GM19023 (cell line): Measurements from ENCODE around the gene CD99.

Experiments used
- ATAC-seq: cut with Tn5 transposase; IDR thresholded peaks from one replicate; pipeline ENCODE4 v1.9.1; 2021; ENCODE audit warnings: mild to moderate bottlenecking, moderate library complexity; ENCODE audit not compliant: unreplicated experiment

Gene CD99

GRCh38 chrX:2697741-2698299 lies 6.7 kb downstream of the CD99 start:
- no peak for ATAC-seq

- ATAC-seq: no peak
These were observed 7.5 kb downstream of the CD99 start for GRCh38 chrX:2698604-2699003.

- no peak for ATAC-seq
These were observed 8.9 kb downstream of the CD99 start for GRCh38 chrX:2699959-2700358.

GRCh38 chrX:2700405-2701320 lies 9.6 kb downstream of the CD99 start:
- ATAC-seq: no peak

GRCh38 chrX:2701600-2701999 lies 10.5 kb downstream of the CD99 start:
- no peak for ATAC-seq

GRCh38 chrX:2703991-2704369 lies 12.9 kb downstream of the CD99 start:
- ATAC-seq: no peak

- ATAC-seq: no peak
These were observed 14.1 kb downstream of the CD99 start for GRCh38 chrX:2705046-2705832.

- peak; percentile 90 for ATAC-seq
These were observed 16.3 kb downstream of the CD99 start for GRCh38 chrX:2707334-2707760.

- no peak for ATAC-seq
These were observed 16.9 kb downstream of the CD99 start for GRCh38 chrX:2708021-2708420.

GRCh38 chrX:2708592-2709188 lies 17.6 kb downstream of the CD99 start:
- ATAC-seq: no peak

- no peak for ATAC-seq
These were observed 18.5 kb downstream of the CD99 start for GRCh38 chrX:2709556-2709955.

GRCh38 chrX:2710041-2710840 lies 19.1 kb downstream of the CD99 start:
- no peak for ATAC-seq

GRCh38 chrX:2711441-2711840 lies 20.3 kb downstream of the CD99 start:
- ATAC-seq: no peak

GRCh38 chrX:2712428-2712827 lies 21.3 kb downstream of the CD99 start:
- no peak for ATAC-seq

- ATAC-seq: no peak
These were observed 22.1 kb downstream of the CD99 start for GRCh38 chrX:2712890-2713840.

GRCh38 chrX:2714551-2714950 lies 23.5 kb downstream of the CD99 start:
- ATAC-seq: no peak

- no peak for ATAC-seq
These were observed 24.0 kb downstream of the CD99 start for GRCh38 chrX:2715066-2715600.

GRCh38 chrX:2717312-2717711 lies 26.2 kb downstream of the CD99 start:
- ATAC-seq: no peak

GRCh38 chrX:2718821-2719220 lies 27.7 kb downstream of the CD99 start:
- no peak for ATAC-seq
